DND-41 (cell line): Measurements from ENCODE around the gene XXYLT1.

ENCODE experiments used
- CTCF ChIP-seq: IDR thresholded peaks from 2 replicates; pipeline ENCODE4 v1.5.1; 2012; ENCODE audit warnings: borderline replicate concordance, low read length, moderate library complexity, mild to moderate bottlenecking; ENCODE audit not compliant: poor library complexity, severe bottlenecking; ENCODE audit errors: extremely low read depth
- EZH2 ChIP-seq: IDR thresholded peaks from 3 replicates; pipeline ENCODE4 v1.6.1; 2012; ENCODE audit warnings: borderline replicate concordance, low read depth, mild to moderate bottlenecking, moderate library complexity, low read length, inconsistent platforms; ENCODE audit not compliant: severe bottlenecking

GRCh38 chr3:195207731-195208130 lies 63.2 kb downstream of the XXYLT1 start:
- TF ChIP-seq CTCF (no peak), EZH2 (no peak)
